Neural cell (in vitro differentiated cells): ENCODE measurements around the gene KCNH6. TPM values are rescaled to one million over a fixed set of nuclear protein-coding genes. Genes with fewer than 3 reads are reported as not detected.

ENCODE experiments used
- H2AFZ ChIP-seq: fragments of 200-600, 300-800 bp; sonication (generic), shearing (Covaris generic); 2 replicates; pipeline ENCODE4 v1.6.0; 2014; ENCODE audit warnings: low read depth, mild to moderate bottlenecking, antibody characterized with exemption, low read length, moderate library complexity
- H3F3A ChIP-seq: fragments of 200-600 bp; shearing (Covaris generic); 2 replicates; pipeline ENCODE4 v1.6.1; 2016; ENCODE audit warnings: mild to moderate bottlenecking, moderate library complexity, mixed read lengths, antibody characterized with exemption, low read length; ENCODE audit not compliant: insufficient read depth, poor library complexity, severe bottlenecking
- H3K27ac ChIP-seq: fragments of 200-600, 300-800 bp; sonication (generic), shearing (Covaris generic); 2 replicates; pipeline ENCODE4 v1.5.1; 2014; ENCODE audit warnings: mild to moderate bottlenecking, low read length, moderate library complexity
- H3K27me3 ChIP-seq: fragments of 300-800, 200-600 bp; sonication (generic), shearing (Covaris generic); 2 replicates; pipeline ENCODE4 v1.6.0; 2014; ENCODE audit warnings: mild to moderate bottlenecking, low read depth, low read length, moderate library complexity; ENCODE audit not compliant: insufficient read depth
- H3K36me3 ChIP-seq: fragments of 300-800, 200-600 bp; sonication (generic), shearing (Covaris generic); 2 replicates; pipeline ENCODE4 v1.5.1; 2014; ENCODE audit warnings: mild to moderate bottlenecking, antibody characterized with exemption, low read length, moderate library complexity; ENCODE audit not compliant: insufficient read depth
- H3K4me2 ChIP-seq: fragments of 300-800, 200-600 bp; sonication (generic), shearing (Covaris generic); 2 replicates; pipeline ENCODE4 v1.6.0; 2014; ENCODE audit warnings: mild to moderate bottlenecking, low read length
- H3K4me3 ChIP-seq: fragments of 300-800, 200-600 bp; sonication (generic), shearing (Covaris generic); 2 replicates; pipeline ENCODE4 v1.5.1; 2014; ENCODE audit warnings: mild to moderate bottlenecking, low read length, moderate library complexity
- H3K79me2 ChIP-seq: fragments of 200-600 bp; shearing (Covaris generic); replicated peaks from 2 replicates; pipeline ENCODE4 v1.6.0; 2014; ENCODE audit warnings: mild to moderate bottlenecking, low read length, moderate library complexity; ENCODE audit not compliant: insufficient read depth
- H3K9ac ChIP-seq: fragments of 300-800, 200-600 bp; sonication (generic), shearing (Covaris generic); 2 replicates; pipeline ENCODE4 v1.6.1; 2016; ENCODE audit warnings: mild to moderate bottlenecking, low read length, mixed read lengths
- H3K9me2 ChIP-seq: fragments of 200-600 bp; shearing (Covaris generic); 2 replicates; pipeline ENCODE4 v1.6.1; 2016; ENCODE audit warnings: mild to moderate bottlenecking, low read length, mixed read lengths; ENCODE audit not compliant: insufficient read depth
- H3K9me3 ChIP-seq: fragments of 200-600, 300-800 bp; sonication (generic), shearing (Covaris generic); 2 replicates; pipeline ENCODE4 v1.6.1; 2016; ENCODE audit warnings: mild to moderate bottlenecking, mixed run types, low read length, moderate library complexity, mixed read lengths
- H4K20me1 ChIP-seq: fragments of 200-600 bp; shearing (Covaris generic); 2 replicates; pipeline ENCODE4 v1.6.1; 2016; ENCODE audit warnings: mild to moderate bottlenecking, mixed run types; ENCODE audit not compliant: insufficient read depth
- CTCF ChIP-seq: fragments of 450-650 bp; IDR thresholded peaks from 2 replicates; pipeline ENCODE4 v1.5.1; 2014; ENCODE audit warnings: antibody characterized with exemption, mild to moderate bottlenecking, moderate library complexity; ENCODE audit not compliant: poor library complexity, severe bottlenecking
- EP300 ChIP-seq: fragments of 450-650 bp; conservative IDR thresholded peaks from 2 replicates; pipeline ENCODE4 v1.6.1; 2014; ENCODE audit warnings: antibody characterized with exemption, mild to moderate bottlenecking, moderate library complexity; ENCODE audit not compliant: poor library complexity, severe bottlenecking
- EZH2 ChIP-seq: fragments of 200-600, 300-800 bp; shearing (Covaris generic), sonication (generic); IDR thresholded peaks from 2 replicates; pipeline ENCODE4 v1.6.1; 2014; ENCODE audit warnings: antibody characterized with exemption, low read length, borderline replicate concordance, mild to moderate bottlenecking; ENCODE audit not compliant: insufficient read depth, poor library complexity, severe bottlenecking
- MXI1 ChIP-seq: fragments of 450-650 bp; conservative IDR thresholded peaks from 2 replicates; pipeline ENCODE4 v1.6.1; 2014; ENCODE audit warnings: antibody characterized with exemption, mild to moderate bottlenecking; ENCODE audit not compliant: poor library complexity, severe bottlenecking
- POLR2AphosphoS5 ChIP-seq: IDR thresholded peaks from 2 replicates; pipeline ENCODE4 v1.6.1; 2012
- RAD21 ChIP-seq: fragments of 450-650 bp; conservative IDR thresholded peaks from 2 replicates; pipeline ENCODE4 v1.6.1; 2014; ENCODE audit warnings: antibody characterized with exemption, mild to moderate bottlenecking, moderate library complexity
- REST ChIP-seq: IDR thresholded peaks from 2 replicates; pipeline ENCODE4 v1.6.1; 2012; ENCODE audit warnings: borderline replicate concordance
- SMC3 ChIP-seq: fragments of 450-650 bp; conservative IDR thresholded peaks from 2 replicates; pipeline ENCODE4 v1.6.1; 2014; ENCODE audit warnings: antibody characterized with exemption, mild to moderate bottlenecking, moderate library complexity; ENCODE audit not compliant: poor library complexity
- TAF1 ChIP-seq: IDR thresholded peaks from 2 replicates; pipeline ENCODE4 v1.6.1; 2012; ENCODE audit warnings: low read depth
- polyA plus RNA-seq: library from polyadenylated mRNA; depleted of rRNA; stranded (reverse); fragments of >200 nt; gene quantifications from 2 replicates; pipeline ENCODE4 v1.2.3, GENCODE V29; 2014

Gene KCNH6
- polyA plus RNA-seq, 1 donor from 2014 or later, result not detected

- Histone ChIP-seq H3K9ac (no peak overlapping the region), H3K9me3 (no peaks in the 10 kb centered on the region), H3K27me3 (peaks cover 43% of the 10 kb centered on the region), H3K4me3 (no peak overlapping the region), H3K36me3 (no peaks in the 10 kb centered on the region), H3K27ac (no peak overlapping the region), H3F3A (no peaks in the 10 kb centered on the region), H3K9me2 (no peaks in the 10 kb centered on the region), H3K4me2 (no peak overlapping the region), H2AFZ (no peak overlapping the region), H4K20me1 (no peaks in the 10 kb centered on the region), H3K79me2 (no peaks in the 10 kb centered on the region)
- TF ChIP-seq TAF1 (no peak), CTCF (no peak), RAD21 (no peak), SMC3 (no peak), REST (no peak), MXI1 (no peak), EZH2 (no peak), POLR2AphosphoS5 (no peak), EP300 (no peak)
Observed at GRCh38 chr17:63525190-63525946, 2.2 kb downstream of the KCNH6 start.

GRCh38 chr17:63526861-63527260, 3.7 kb downstream of the KCNH6 start:
- no peaks in the 10 kb centered on the region for H4K20me1 ChIP-seq
- no peaks in the 10 kb centered on the region for H3F3A ChIP-seq
- no peak overlapping the region for H3K4me2 ChIP-seq
- no peaks in the 10 kb centered on the region for H3K79me2 ChIP-seq
- H3K9ac ChIP-seq, result no peak overlapping the region
- no peaks in the 10 kb centered on the region for H3K9me3 ChIP-seq
- H3K4me3 ChIP-seq, result no peak overlapping the region
- no peaks in the 10 kb centered on the region for H3K9me2 ChIP-seq
- no peak overlapping the region for H2AFZ ChIP-seq
- no peak overlapping the region for H3K27ac ChIP-seq
- TF ChIP-seq REST, result no peak
- no peak for TF ChIP-seq RAD21
- no peak for TF ChIP-seq SMC3
- no peak for TF ChIP-seq CTCF
- TF ChIP-seq TAF1, result no peak
- no peak for TF ChIP-seq EP300
- H3K36me3 ChIP-seq, result no peaks in the 10 kb centered on the region
- peaks cover 32% of the 10 kb centered on the region for H3K27me3 ChIP-seq
